ENCODE data around the gene SPATA31C2. TPM values are rescaled to one million over a fixed set of nuclear protein-coding genes. Genes with fewer than 3 reads are reported as not detected.

Gene SPATA31C2
- total and polyA plus RNA-seq, 2 of the 4 experiments (the other 2 are of a cell fraction), result 0.02 TPM; not detected in 1

GRCh38 chr9:88087906-88088305 lies 50.4 kb downstream of the SPATA31C2 start:
- no peak overlapping the region for H2AFZ ChIP-seq (replicated peaks; ENCODE audit: low read length, poor library complexity)
- H2BK120ac ChIP-seq (ENCODE audit: low read depth, low read length), result no peak overlapping the region
- no peak overlapping the region for H4K5ac ChIP-seq (ENCODE audit: low read depth, low read length)
- H3K4me2 ChIP-seq (ENCODE audit: low read depth, low read length), result no peak overlapping the region
- no TSS peak for BruUV-seq (replicated peaks)
- WGBS, 2 experiments (ENCODE audit: extremely low coverage in 2 of 2, insufficient read length in 1 of 2), result no CpG with 5 or more reads among the region's 6 CpGs
- no peaks in the 10 kb centered on the region for H3K9me1 ChIP-seq (ENCODE audit: insufficient read depth, low read length)
- H3K27me3 ChIP-seq (ENCODE audit: control insufficient read depth, insufficient read depth, low read length), result no peaks in the 10 kb centered on the region; the same call in 1 of the 2 replicates
- no peaks in the 10 kb centered on the region for H4K20me1 ChIP-seq (ENCODE audit: insufficient read depth, low read length)
- no peak overlapping the region for H2BK5ac ChIP-seq (ENCODE audit: low read depth, low read length, poor library complexity, severe bottlenecking)
- no peak for TF ChIP-seq NFE2L2 (IDR thresholded peaks at IDR 0.05; ENCODE audit: low read depth, low read length)
- no peak for TF ChIP-seq RAD21 (IDR thresholded peaks at IDR 0.05; ENCODE audit: low read length)
- TF ChIP-seq POLR2A (IDR thresholded peaks at IDR 0.05; ENCODE audit: low read depth, low read length), result no peak
- no peak for TF ChIP-seq FOS (IDR thresholded peaks at IDR 0.05; ENCODE audit: low read depth, low read length)
- TF ChIP-seq CEBPB (IDR thresholded peaks at IDR 0.05; ENCODE audit: low read depth, low read length), result no peak
- no peak for TF ChIP-seq MAFK (IDR thresholded peaks at IDR 0.05; ENCODE audit: low read depth, low read length)
- TF ChIP-seq ELK1 (IDR thresholded peaks at IDR 0.05; ENCODE audit: borderline replicate concordance, low read depth, low read length), result no peak
- no peak for TF ChIP-seq USF2 (IDR thresholded peaks at IDR 0.05; ENCODE audit: low read depth, low read length)
- no peak for TF ChIP-seq SMC3 (IDR thresholded peaks at IDR 0.05; ENCODE audit: low read depth, low read length)
- TF ChIP-seq MXI1 (IDR thresholded peaks at IDR 0.05; ENCODE audit: borderline replicate concordance, low read depth, low read length), result no peak
- no peak for TF ChIP-seq RFX5 (IDR thresholded peaks at IDR 0.05; ENCODE audit: low read depth, low read length)
- TF ChIP-seq MAZ (IDR thresholded peaks at IDR 0.05; ENCODE audit: borderline replicate concordance, low read depth, low read length), result no peak
- TF ChIP-seq CHD1 (IDR thresholded peaks at IDR 0.05; ENCODE audit: low read depth, low read length), result no peak
- TF ChIP-seq CTCF (conservative IDR thresholded peaks at IDR 0.05; ENCODE audit: low read depth, low read length), result no peak
- no peak for TF ChIP-seq BHLHE40 (IDR thresholded peaks at IDR 0.05; ENCODE audit: low read depth, low read length)
- no peak for TF ChIP-seq RCOR1 (IDR thresholded peaks at IDR 0.05; ENCODE audit: insufficient replicate concordance, low read length)
- H4K8ac ChIP-seq (ENCODE audit: low read depth in 2 of 2, low read length in 2 of 2), result no peak overlapping the region
- peaks cover 2% of the 10 kb centered on the region; the same call in 1 of the 2 replicates for H3K4me1 ChIP-seq (ENCODE audit: control insufficient read depth, insufficient read depth, low read length)
- dilution Hi-C loops (cut with HindIII; ENCODE audit: low sequenced_read_pairs, unreplicated experiment), result no loop called here
- no peak overlapping the region for H2AK9ac ChIP-seq (replicated peaks; ENCODE audit: low read depth, low read length, poor library complexity)
- H2BK20ac ChIP-seq (ENCODE audit: low read depth, low read length), result no peak overlapping the region
- no peak for DNase-seq
- intact Hi-C loops (cut with micrococcal nuclease), result no loop called here
- no peak overlapping the region for H3K4ac ChIP-seq (ENCODE audit: low read depth, low read length)
- H3K23ac ChIP-seq (ENCODE audit: low read depth, low read length), result no peak overlapping the region
- in situ Hi-C loops (cut with MboI; ENCODE audit: low sequenced_read_pairs), result no loop called here
- no peaks in the 10 kb centered on the region for H3K36me3 ChIP-seq (ENCODE audit: control insufficient read depth, insufficient read depth, low read length)
- H3K27ac ChIP-seq (ENCODE audit: insufficient read depth, low read length), result no peak overlapping the region
- no peak overlapping the region for H3K14ac ChIP-seq (replicated peaks; ENCODE audit: low read depth, low read length)
- H3K9me3 ChIP-seq (ENCODE audit: control insufficient read depth, insufficient read depth, low read length), result no peaks in the 10 kb centered on the region
- no peak overlapping the region for H2BK15ac ChIP-seq (ENCODE audit: low read depth, low read length)
- no peak overlapping the region for H3K18ac ChIP-seq (ENCODE audit: low read depth, low read length)
- ChIA-PET CTCF (no interaction called here), POLR2A (ENCODE audit: unreplicated experiment) (no interaction called here)
- no peak for ATAC-seq (ENCODE audit: low read depth)
- no peaks in the 10 kb centered on the region for H3K79me1 ChIP-seq (ENCODE audit: low read depth in 1 of 2, low read length in 2 of 2)
- H3K9ac ChIP-seq (ENCODE audit: low read depth, low read length), result no peak overlapping the region
- no peak overlapping the region for H4K91ac ChIP-seq (ENCODE audit: insufficient read depth, low read depth, low read length)
- no peak overlapping the region for H3K4me3 ChIP-seq (ENCODE audit: insufficient read depth, low read depth, low read length)
- H3K56ac ChIP-seq (ENCODE audit: extremely low read depth, insufficient read depth, low read length), result no peak overlapping the region
- H2AK5ac ChIP-seq (ENCODE audit: low read depth, low read length), result no peak overlapping the region
